Right atrium auricular region (tissue), 2 donors: Measurements from ENCODE around the gene ZNF771. TPM values are rescaled to one million over a fixed set of nuclear protein-coding genes. Genes with fewer than 3 reads are reported as not detected.
"Not testable (repeated sequence)": the region's sequence is repeated elsewhere in the genome, so short reads cannot be mapped to it uniquely, and the experiment has no call there.

Source experiments
- DNase-seq: peaks from one replicate; pipeline ENCODE4 v3.0.0-alpha.2; 2019; ENCODE audit warnings: low spot score
- H3K27ac ChIP-seq, 2 donors: fragments of 200-600 bp; sonication (generic); 1 replicate in 1 of 2; 2 replicates in 1 of 2; pipeline ENCODE4 v1.5.1; 2016 to 2019
- H3K27me3 ChIP-seq, 2 donors: fragments of 200-600 bp; sonication (generic); one replicate each; pipeline versions ENCODE4 v1.5.1 to v1.6.0; 2017 to 2019
- H3K36me3 ChIP-seq: fragments of 200-600 bp; sonication (generic); one replicate; pipeline ENCODE4 v1.5.1; 2016
- H3K4me1 ChIP-seq, 2 donors: fragments of 200-600 bp; sonication (generic); one replicate each; pipeline versions ENCODE4 v1.5.1 to v1.6.0; 2017 to 2019
- H3K4me3 ChIP-seq, 2 donors: fragments of 200-600 bp; sonication (generic); 1 replicate in 1 of 2; 2 replicates in 1 of 2; pipeline ENCODE4 v1.5.1; 2017 to 2019; ENCODE audit warnings: mild to moderate bottlenecking in 1 of 2, moderate library complexity in 1 of 2
- H3K9me3 ChIP-seq, 2 donors: fragments of 200-600 bp; sonication (generic); one replicate each; pipeline ENCODE4 v1.5.1; 2019
- total RNA-seq, 2 donors: library from RNA; depleted of rRNA; stranded (reverse); fragments of >200 nt; gene quantifications; one replicate each; pipeline ENCODE4 v1.1.0, GENCODE V29; 2016
- TF ChIP-seq, protein P1 (sequence below), 2 donors: fragments of 200-600 bp; sonication (generic); IDR thresholded peaks; one replicate each; pipeline ENCODE4 v1.5.1; 2019; ENCODE audit warnings: antibody characterized with exemption in 2 of 2

The ZNF771 gene
- total RNA-seq, 2 donors from 2014 or later = 13.0 to 14.3 TPM

GRCh38 chr16:30395155-30395991 lies 12.0 kb upstream of the ZNF771 start, which contains the start of gene ZNF48:
Gene ZNF48 (plus strand): TSS chr16:30395420. CDS start chr16:30395795, 375 bp downstream.
- H3K27me3 ChIP-seq = no peaks in the 10 kb centered on the region
- TF ChIP-seq, protein P1, sequence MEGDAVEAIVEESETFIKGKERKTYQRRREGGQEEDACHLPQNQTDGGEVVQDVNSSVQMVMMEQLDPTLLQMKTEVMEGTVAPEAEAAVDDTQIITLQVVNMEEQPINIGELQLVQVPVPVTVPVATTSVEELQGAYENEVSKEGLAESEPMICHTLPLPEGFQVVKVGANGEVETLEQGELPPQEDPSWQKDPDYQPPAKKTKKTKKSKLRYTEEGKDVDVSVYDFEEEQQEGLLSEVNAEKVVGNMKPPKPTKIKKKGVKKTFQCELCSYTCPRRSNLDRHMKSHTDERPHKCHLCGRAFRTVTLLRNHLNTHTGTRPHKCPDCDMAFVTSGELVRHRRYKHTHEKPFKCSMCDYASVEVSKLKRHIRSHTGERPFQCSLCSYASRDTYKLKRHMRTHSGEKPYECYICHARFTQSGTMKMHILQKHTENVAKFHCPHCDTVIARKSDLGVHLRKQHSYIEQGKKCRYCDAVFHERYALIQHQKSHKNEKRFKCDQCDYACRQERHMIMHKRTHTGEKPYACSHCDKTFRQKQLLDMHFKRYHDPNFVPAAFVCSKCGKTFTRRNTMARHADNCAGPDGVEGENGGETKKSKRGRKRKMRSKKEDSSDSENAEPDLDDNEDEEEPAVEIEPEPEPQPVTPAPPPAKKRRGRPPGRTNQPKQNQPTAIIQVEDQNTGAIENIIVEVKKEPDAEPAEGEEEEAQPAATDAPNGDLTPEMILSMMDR (IDR thresholded peaks at IDR 0.05) = peak; percentile 31 to 43
- H3K4me1 ChIP-seq = peaks cover 0 to 32% of the 10 kb centered on the region in 2 donors

DNA sequence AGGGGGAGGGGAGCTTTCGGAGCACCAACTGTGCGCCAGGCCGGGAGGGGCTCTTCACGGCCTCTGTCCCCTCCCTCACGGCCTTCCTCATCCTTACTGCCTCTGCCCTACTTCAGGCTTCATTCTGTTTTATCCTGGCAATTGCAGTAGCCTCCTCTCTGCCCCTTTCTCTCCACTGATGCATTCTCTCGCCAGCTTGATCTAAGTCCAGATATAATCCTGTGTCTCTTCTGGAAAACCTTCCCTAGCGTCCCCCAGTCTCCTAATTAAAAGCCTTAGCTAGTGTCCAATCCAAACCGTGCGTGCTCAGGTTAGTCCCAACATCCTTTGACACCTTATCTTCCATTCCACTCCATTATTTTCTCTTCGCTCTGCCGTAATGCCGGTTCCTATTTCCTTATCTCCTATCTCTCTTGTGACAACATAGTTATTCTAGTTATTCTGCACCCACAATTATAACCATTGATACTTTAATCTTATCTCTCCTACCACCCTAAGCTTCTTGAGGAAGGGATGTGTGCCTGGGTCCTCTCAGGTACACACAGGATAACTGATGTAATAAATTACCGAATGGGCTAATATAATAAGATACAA lies 11.3 kb upstream of the ZNF771 start:
- peak overlapping the region; percentile 83 for H3K4me3 ChIP-seq
- TF ChIP-seq, protein P1 (IDR thresholded peaks at IDR 0.05) = no peak
- no peaks in the 10 kb centered on the region for H3K9me3 ChIP-seq
- H3K27ac ChIP-seq = peak overlapping the region; percentile 84 to 89
- H3K36me3 ChIP-seq = peaks cover 11% of the 10 kb centered on the region
- no peak for DNase-seq
- no peaks in the 10 kb centered on the region for H3K27me3 ChIP-seq
- peaks cover 0 to 38% of the 10 kb centered on the region in 2 donors for H3K4me1 ChIP-seq

More at GRCh38 chr16:30395155-30395991, 12.0 kb upstream of the ZNF771 start, which contains the start of gene ZNF48:
- peaks cover 11% of the 10 kb centered on the region for H3K36me3 ChIP-seq
- H3K9me3 ChIP-seq = no peaks in the 10 kb centered on the region
- peak within 1 kb of the TSS; percentile 84 to 89 for H3K27ac ChIP-seq
- DNase-seq = peak; percentile 83
- H3K4me3 ChIP-seq = peak within 1 kb of the TSS; percentile 83

DNA sequence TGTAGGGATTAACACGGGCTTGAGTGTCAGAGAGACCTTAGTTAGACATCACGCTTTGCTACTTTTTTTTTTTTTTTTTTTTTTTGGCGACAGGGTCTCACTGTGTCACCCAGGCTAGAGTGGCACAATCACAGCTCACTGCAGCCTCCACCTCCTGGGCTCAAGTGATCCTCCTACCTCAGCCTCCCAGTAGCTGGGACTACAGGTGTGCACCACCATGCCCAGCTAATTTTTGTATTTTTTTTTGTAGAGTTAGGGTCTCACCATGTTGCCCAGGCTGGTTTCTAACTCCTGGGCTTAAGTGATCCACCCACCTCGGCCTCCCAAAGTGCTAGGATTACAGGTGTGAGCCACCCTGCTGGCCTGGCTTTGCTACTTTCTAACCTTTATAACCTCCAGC lies 10.8 kb upstream of the ZNF771 start:
- H3K36me3 ChIP-seq = peaks cover 11% of the 10 kb centered on the region
- H3K4me1 ChIP-seq = peaks cover 0 to 40% of the 10 kb centered on the region in 2 donors
- H3K27me3 ChIP-seq, DNase-seq, H3K27ac ChIP-seq, H3K4me3 ChIP-seq, H3K9me3 ChIP-seq: not testable (repeated sequence)

- Histone ChIP-seq H3K27me3 (no peaks in the 10 kb centered on the region), H3K4me1 (peaks cover 0 to 40% of the 10 kb centered on the region in 2 donors)
These were observed 10.3 kb upstream of the ZNF771 start for GRCh38 chr16:30397056-30397455.

DNA sequence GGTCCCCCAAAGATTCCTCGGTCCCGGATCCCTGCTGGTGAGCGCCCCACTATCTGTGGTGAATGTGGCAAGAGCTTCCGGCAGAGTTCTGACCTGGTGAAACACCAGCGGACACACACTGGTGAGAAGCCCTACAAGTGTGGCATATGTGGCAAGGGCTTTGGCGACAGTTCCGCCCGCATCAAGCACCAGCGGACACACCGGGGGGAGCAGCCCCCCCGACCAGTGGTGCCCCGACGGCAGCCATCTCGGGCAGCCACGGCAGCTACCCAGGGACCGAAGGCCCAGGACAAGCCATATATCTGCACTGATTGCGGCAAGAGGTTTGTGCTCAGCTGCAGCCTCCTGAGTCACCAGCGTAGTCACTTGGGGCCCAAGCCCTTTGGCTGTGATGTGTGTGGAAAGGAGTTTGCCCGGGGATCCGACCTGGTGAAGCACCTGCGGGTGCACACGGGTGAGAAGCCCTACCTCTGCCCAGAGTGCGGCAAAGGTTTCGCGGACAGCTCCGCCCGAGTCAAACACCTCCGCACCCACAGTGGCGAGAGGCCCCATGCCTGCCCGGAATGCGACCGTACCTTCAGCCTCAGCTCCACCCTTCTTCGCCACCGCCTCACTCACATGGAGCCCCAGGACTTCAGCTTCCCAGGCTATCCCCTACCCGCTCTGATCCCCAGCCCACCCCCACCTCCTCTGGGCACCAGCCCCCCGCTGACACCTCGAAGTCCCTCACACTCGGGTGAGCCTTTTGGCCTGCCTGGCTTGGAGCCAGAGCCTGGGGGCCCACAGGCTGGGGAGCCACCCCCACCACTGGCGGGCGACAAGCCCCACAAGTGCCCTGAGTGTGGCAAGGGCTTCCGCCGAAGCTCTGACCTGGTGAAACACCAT lies 9.4 kb upstream of the ZNF771 start:
- TF ChIP-seq, protein P1 (IDR thresholded peaks at IDR 0.05) = no peak
- Histone ChIP-seq H3K36me3 (peaks cover 11% of the 10 kb centered on the region), H3K27me3 (no peaks in the 10 kb centered on the region), H3K9me3 (no peaks in the 10 kb centered on the region), H3K4me1 (peaks cover 0 to 40% of the 10 kb centered on the region in 2 donors), H3K4me3 (no peak overlapping the region), H3K27ac (no peak overlapping the region)
- DNase-seq = no peak

More at GRCh38 chr16:30397056-30397455, 10.3 kb upstream of the ZNF771 start:
- TF ChIP-seq, protein P1 (IDR thresholded peaks at IDR 0.05) = no peak
- peaks cover 11% of the 10 kb centered on the region for H3K36me3 ChIP-seq
- H3K4me3 ChIP-seq = no peak overlapping the region
- no peak overlapping the region for H3K27ac ChIP-seq
- DNase-seq = no peak
- H3K9me3 ChIP-seq = no peaks in the 10 kb centered on the region
